Kasumi-1 (cell line): Measurements from ENCODE around the gene CSNK1E.
A peak's percentile ranks its signal among the peaks of the same experiment; 100 is the strongest.

Source experiments
- DNase-seq, 2 experiments: peaks; one replicate each; lab custom pipeline; 2025; lab: John Stamatoyannopoulos, UW

The CSNK1E gene

DNA sequence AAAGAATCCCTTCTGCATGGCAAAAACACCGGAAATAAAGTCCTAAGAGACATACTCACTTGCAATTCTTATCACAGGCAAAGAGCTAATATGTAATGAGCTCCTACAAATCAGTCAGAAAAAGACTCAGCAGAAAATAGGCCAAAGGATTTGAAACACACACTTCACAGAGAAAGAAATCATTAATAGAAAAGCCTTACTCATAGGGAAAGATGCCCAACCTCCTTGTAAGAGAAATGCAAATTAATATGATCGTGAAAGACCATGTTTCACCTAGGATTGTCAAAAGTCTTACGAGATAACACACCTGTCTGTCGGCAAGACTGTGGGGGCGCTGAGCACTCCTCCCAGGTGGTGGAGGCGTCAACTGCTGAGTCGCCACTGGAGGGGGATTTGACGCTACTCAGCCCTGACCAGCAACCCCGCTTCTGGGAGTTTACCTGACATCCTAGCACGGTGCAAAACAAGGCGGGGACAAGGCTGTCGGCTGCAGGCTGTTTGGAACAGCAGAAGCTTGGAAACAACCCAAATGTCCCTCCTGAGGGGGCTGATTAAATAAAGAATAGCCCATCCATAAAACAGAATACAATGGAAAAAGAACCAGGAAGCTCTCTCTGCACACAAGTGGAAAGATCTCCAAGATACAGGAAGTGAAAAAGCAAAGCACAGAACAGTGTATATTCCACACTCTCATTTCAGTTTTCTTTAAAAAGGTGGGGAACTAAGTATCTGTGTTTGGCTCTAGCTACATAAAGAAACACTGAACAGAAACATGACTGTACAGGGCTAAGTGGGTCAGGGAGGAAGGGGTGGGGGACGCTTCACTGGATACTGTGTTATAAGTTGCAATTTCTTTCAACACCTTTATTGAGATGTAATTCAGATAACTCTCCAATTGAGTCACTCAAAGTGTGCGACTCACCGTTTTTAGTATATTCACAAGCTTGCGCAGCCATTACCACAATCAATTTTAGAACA is 11.5 kb downstream of the CSNK1E start:
- DNase-seq, result no peak

DNA sequence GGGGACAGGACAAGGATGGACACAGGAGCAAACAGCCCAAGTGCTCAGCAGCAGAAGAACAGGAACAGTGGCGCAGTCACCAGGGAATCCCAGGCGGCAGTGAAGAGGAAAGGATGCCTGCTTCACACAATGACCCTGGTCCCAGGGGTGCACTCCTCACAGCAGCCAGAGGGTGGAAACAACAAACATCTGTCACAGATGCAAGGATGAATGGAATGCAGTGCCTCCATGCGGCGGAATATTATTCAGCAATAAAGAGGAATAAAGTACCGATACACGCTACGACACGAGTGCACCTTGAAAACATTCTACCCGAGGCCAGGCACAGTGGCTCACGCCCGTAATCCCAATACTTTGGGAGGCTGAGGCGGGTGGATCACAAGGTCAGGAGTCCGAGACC is 12.7 kb downstream of the CSNK1E start:
- no peak for DNase-seq

GRCh38 chr22:38303974-38304373 is 13.3 kb downstream of the CSNK1E start:
- no peak for DNase-seq

DNA sequence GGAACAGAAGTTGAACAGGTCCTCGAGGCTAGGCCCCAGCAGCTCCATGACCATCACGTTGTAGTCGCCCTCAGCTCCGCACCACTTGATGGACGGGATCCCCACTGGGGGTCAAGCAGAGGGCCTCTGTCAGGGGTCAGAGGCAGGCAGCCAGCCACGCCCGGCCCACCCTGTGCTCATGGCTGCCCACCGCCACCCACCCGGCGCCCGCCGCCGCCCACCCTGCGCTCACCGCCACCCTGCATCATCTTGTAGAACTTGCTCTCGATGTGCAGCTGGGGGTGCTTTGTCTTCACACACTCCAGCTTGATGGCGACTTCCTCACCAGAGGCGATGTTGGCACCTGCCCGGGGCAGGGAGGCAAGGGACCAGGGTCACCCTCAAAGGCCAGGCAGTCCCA is 14.3 kb downstream of the CSNK1E start:
- no peak for DNase-seq

DNA sequence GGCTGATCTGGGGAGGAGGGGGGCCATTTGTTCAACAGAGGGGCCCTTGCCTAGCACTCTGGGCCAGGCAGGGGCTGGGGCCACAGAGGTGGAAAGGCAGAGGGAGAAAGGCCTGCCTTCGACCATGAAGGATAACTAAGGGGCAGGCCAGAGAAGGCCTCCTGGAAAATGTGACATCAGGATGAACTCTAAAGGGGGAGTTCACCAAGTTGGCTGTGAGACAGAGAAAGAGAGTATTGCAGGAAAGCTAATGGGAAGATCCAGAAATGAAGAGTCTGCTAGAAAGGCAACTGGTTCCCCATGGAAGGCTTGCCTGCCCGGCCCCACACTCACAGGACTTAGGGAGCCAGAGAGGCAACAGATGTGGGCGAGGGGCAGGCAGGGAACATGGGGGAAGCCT is 16.3 kb downstream of the CSNK1E start:
- no peak for DNase-seq

- no peak for DNase-seq
These were observed 16.9 kb downstream of the CSNK1E start for GRCh38 chr22:38300197-38300945.

DNA sequence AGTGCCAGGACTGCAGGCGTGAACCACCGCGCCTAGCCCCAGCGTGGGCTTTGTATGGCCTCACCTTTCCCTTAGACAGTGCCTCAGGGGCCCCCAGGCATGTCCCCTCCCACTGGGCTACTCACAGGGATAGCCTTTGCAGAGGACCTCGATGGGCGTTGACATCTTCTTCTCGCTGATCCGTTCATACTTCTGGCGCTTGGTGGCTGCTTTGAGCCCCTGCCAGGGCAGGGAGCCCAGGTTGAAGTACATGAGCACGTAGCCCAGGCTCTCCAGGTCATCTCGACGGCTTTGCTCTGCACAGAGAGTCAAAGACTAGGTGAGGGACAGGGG is 17.5 kb downstream of the CSNK1E start:
- DNase-seq, result no peak

- DNase-seq, result peak; percentile 9 to 12
These were observed 18.8 kb downstream of the CSNK1E start for GRCh38 chr22:38298312-38299005.

- no peak for DNase-seq
These were observed 20.9 kb downstream of the CSNK1E start for GRCh38 chr22:38296372-38296771.

DNA sequence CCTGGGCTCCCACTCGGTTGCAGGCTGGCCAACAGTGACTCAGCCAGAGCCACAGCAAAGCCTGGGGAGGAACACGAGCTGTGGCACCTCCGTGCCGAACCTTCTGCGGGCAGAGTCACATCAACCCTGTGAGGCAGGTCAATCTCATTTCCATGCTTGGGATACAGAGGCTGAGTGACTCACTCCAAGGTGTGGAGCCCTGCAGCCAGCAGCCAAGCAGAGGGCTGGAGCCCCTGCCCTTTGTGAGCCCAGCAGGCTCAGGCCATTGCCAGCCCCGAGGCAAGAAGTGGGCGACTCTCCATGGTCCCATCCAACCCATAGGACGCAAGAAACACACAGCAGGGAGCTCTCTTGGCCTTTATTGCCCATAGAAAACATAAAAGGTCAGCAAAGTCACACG is 21.4 kb downstream of the CSNK1E start:
- no peak for DNase-seq

GRCh38 chr22:38295339-38295738 is 21.9 kb downstream of the CSNK1E start:
- no peak for DNase-seq

DNA sequence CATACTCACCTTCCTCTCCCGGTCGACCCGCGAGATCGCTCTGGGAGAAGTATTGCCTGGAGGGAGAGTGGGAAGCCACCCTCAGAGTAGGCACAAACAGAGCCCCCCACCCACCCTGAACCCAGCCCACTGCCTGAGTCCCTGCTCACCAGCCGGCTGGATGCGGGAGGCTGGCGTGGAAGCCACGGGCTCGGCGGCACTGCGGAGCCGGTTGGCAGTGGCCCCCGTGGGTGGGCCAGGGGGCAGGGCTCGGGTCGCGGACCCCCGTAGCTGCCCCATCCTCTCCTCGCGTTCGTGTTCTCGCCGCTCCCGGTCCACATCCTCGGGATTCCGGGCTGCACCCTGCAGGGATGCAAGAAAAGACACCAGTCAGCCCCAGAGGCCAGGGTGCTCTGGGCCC is 23.0 kb downstream of the CSNK1E start:
- DNase-seq, result no peak

DNA sequence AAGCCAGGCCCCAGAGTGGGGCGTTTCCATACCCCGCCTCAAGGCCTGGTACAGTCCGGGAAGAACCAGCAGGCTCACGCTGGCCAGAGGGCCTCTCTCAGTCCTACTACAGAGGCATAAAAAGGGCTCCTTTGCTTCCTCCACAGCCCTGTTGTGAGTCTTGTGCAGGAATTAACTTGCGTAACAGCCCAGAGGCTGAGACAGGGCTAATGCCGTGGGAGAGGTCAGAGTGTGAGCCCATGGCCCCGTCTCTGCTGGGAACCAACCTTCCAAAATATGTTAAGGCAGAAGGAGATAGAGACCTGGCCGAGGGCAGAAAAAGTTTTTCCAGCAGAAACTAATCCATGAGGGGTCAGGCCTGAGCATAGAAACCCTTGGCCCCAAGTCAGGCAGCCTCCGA is 24.5 kb downstream of the CSNK1E start:
- no peak for DNase-seq

GRCh38 chr22:38291201-38291777 is 25.9 kb downstream of the CSNK1E start:
- no peak for DNase-seq

- no peak for DNase-seq
These were observed 26.9 kb downstream of the CSNK1E start for GRCh38 chr22:38290347-38290746.

DNA sequence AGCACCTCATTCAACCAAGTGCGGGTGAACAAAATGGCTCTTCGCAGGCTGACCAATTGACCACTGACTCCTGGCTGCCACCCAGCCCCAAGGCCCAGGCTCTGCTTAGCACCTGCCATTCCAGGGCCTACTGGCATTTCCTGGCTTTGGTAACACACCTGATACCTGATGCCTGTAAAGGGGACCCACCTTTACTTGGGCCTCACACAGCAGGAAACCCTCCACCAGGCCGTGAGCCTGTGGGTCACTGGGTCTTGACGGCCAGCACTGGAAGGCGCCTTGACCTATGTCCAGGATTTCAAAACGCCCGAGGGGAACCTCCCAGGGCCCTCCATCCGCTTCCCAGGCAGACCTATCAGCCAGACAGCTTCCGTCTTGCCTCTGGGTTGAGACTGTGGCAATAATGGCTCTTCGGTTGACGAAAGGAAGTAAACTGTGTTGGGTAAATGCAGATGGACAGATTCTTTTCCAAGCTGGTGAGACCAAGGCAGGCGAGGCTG is 27.6 kb downstream of the CSNK1E start:
- DNase-seq, result no peak

DNA sequence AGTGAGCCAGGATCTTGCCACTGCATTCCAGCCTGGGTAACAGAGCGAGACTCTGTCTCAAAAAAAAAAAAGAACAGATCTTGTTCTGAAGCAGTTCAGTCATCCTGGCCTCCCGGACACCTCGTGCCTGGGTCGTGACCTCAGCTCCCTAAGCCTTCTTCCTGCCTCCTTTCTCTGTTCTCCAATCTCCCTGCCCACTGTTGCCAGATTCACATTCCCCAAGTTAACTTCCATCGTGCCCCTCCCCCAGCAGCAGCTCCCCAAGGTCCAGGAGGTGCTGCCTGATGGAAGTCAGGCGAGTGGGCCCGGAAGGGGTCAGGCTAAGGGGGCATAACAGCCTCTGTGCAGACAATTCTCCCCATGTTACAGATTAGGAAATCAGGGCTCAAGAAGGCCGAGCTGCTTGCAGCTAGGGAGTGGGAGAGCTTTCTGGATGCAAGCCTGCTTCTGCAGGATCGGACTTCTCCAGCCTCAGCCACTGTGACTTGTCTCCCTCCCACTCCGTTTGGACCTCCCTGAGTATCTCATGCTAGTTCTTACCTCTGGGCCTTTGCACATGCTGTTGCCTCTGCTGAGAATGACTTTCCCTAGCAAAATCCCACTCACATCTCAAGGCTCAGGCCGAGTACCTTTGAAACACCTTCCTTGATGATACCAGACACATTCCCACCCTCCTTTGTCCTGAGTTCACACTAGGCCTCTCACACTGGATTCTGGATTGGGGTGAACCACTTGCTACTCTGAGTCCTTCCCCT is 30.1 kb downstream of the CSNK1E start:
- DNase-seq, result no peak

DNA sequence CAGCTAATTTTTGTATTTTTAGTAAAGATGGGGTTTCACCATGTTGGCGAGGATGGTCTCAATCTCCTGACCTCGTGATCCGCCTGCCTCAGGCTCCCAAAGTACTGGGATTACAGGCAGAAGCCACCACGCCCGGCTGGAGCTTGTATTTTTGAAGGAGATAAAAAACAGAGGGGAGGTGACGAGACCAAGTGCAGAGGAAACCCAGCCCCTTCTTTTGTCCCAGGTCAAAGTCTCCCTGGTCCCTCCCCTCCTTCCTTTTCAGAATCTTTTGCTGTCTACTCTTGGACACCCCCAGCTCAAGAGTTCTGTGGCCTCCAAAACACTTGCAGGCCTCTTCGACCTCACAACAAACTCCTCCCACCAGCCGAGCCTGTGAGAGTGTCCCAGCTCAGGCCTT is 32.2 kb downstream of the CSNK1E start:
- DNase-seq, result no peak

- DNase-seq, result no peak
These were observed 33.2 kb downstream of the CSNK1E start for GRCh38 chr22:38284042-38284402.

GRCh38 chr22:38282397-38282796 is 34.8 kb downstream of the CSNK1E start:
- DNase-seq, result no peak

DNA sequence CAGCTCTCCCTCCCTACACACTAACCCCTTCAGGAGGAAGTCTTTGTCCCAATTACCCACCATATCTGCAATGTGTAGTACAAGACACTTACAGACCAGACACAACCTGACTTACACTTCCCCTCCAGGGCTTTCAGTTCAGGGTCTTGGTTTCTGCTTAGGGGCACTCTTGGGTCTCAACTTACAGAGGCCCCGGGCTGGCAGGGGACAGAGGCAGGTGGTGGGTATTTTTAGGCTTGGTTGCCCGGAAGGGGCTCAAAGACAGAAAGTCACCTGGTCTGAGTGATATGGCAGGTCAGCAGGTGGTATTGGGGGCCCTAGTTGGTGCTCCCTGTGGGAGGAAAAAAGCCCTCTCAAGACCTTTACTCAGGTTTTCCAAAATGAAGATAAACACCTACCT is 41.1 kb downstream of the CSNK1E start:
- DNase-seq, result no peak
